HG03175 (cell line): ENCODE data around the gene WFDC12.

Experiments used
- ATAC-seq: cut with Tn5 transposase; IDR thresholded peaks from one replicate; pipeline ENCODE4 v1.9.1; 2021; ENCODE audit warnings: mild to moderate bottlenecking, moderate library complexity; ENCODE audit not compliant: unreplicated experiment

The WFDC12 gene

GRCh38 chr20:45115829-45116228, 8.4 kb downstream of the WFDC12 start:
- no peak for ATAC-seq

- no peak for ATAC-seq
Observed at GRCh38 chr20:45115386-45115774, 8.9 kb downstream of the WFDC12 start.

DNA sequence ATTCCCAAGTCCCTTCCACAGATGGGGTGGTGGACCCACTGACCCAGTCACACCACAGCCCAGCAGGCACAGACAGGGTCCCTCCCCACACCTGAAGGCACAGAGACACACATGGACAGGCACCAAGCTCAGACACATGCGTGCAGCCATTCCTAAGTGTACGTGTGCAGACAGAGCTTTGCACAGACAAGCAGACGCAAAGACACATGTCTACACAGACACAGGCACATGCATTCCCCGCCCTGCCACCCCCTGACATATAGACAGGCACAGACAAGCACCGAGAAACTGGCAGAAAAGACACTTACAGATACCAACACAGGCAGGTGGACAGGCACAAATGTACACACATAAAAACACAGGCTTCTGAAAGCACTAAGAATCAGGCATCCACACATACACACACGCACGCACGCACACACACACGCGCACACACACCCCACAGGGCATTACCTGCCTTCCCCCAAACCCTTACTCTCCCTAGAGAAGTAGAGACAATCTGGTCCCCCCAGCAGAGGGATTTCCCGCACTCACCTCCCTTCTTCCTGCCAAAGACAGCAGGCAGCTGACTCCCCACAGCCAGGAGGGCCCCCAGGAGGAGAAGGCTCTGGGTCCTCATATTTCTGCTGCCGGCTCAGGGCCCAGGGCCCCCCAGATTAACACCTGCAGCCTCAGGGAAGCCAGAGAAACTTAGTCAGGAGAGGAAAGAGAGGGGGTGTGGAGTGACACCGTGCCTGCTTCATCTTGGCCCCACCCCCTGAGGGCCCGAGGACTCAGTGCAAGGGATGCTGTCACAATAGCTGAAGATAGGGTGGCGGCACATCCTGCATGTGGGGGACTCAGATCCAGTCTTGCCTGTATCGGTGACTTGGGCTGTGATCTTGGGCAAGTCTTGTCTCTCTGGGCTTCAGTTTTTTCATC, 9.5 kb downstream of the WFDC12 start, which contains the start of gene WFDC5:
WFDC5 (minus strand) TSS at position 710 of the 921 bp plus-strand sequence; CDS start at position 619, 91 bp downstream.
- ATAC-seq = no peak

DNA sequence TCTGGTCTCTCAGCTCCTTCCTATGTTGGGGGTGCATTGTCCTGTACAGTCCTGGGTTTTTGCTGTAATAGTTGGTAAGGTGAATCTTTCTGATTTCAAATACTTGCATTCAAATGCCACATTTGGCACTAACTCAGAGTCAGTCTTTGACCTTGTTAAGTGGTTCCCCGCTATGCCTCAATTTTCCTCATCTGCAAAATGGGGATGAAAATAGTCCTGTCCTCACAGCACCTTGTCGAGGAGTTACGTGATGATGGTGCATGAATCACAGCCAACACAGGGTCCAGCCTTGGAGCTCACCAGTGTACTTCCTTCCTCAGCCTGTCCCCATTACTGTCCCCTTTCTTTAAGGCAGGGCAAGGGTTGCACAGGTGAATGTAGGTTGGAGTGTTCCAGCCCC, 10.4 kb downstream of the WFDC12 start:
- ATAC-seq = no peak

DNA sequence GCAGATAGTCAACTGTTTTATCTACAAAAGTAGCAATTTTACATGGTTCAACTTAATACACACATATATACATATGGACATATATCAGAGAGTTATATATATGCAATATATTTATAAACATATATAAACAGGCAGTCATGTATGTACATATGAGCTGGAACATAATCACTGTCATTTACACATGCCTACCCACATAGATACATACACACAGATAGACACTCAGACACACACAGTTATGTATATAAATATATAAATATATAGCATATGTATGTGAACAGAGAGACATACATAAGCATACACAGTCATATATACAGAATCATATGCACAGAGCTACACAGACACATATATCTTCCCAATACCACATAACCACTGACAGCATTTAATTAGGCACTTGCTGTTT, 11.5 kb downstream of the WFDC12 start:
- no peak for ATAC-seq

DNA sequence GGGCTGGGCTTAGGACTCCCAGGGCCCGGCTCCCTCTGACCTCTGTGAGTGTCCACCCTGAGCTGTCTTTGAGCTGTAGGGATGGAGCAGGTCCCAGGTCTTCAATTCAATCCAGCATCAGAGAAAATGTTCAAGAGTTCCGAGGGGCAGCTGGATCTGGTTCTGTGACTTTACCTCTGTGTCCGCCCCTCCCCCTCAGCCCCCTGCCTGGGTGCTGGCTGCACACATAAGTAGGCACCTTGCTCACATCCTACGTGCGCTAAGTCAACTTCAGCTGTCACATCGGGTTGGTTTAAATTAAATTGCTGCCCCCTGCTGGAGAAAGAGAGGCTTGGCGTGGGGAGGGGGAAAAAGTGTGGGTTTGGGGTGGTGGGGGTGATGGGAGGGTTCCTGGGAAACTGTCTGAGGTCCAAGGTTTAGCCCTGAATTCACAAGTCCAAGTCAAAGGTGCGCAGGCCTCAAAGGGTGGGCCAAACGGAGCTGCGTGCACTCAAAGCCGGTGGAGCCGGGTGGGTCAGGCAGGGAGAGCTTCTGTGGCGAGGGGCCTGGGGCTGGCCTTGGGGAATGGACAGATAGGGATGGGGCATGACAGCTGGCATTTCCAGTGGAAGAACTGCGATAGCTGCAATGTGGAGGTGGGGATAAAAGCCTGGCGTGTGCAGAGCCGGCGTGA, 12.3 kb downstream of the WFDC12 start:
- ATAC-seq = no peak

- ATAC-seq = no peak
Observed at GRCh38 chr20:45111285-45111684, 13.0 kb downstream of the WFDC12 start.

GRCh38 chr20:45110301-45110700, 14.0 kb downstream of the WFDC12 start:
- ATAC-seq = no peak

- ATAC-seq = no peak
Observed at GRCh38 chr20:45109634-45110033, 14.6 kb downstream of the WFDC12 start.

- no peak for ATAC-seq
Observed at GRCh38 chr20:45105317-45105716, 18.9 kb downstream of the WFDC12 start.

GRCh38 chr20:45104786-45105185, 19.5 kb downstream of the WFDC12 start:
- ATAC-seq = no peak

DNA sequence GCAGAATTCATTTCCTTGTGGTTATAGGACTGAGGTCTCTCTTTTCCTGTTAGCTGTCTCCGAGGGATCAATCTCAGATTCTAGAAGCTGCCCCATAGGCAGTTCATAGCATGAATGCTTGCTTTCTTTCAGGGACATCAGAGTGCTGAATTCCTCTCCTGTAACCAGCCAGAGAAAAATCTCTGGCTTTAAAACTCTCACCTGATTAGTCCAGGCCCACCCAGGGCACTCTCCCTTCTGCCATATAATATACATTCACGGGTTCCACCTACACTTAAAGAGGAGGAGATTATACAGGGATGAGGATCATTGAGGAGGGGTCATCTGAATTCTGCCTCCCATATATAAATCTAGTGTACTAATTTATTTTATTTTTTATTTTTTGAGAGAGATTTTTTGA, 21.2 kb downstream of the WFDC12 start:
- no peak for ATAC-seq

DNA sequence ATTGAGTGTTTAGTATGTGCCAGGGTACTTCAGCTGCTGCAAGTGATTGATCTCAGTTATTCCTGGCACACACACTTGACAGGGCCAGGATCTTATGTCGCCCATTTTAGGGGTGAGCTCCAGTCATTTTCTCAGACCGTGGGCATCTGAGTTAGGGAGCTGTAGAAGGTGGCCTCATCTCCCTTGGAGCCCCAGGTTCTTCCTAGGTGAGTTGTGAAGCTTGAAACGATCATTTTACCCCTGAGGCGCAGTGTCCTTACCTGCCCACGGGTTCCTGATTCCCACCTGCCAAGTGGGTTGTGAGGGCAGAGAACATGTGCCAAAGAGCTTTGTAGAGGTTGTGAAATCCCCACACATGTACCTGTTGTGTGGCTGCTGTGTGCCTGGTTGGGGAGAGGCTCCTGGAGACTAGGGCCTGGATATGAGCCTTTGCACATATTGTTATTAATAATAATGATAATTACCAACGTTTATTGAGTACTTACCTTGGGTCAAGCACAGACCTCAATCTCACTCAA, 22.9 kb downstream of the WFDC12 start:
- ATAC-seq = no peak

DNA sequence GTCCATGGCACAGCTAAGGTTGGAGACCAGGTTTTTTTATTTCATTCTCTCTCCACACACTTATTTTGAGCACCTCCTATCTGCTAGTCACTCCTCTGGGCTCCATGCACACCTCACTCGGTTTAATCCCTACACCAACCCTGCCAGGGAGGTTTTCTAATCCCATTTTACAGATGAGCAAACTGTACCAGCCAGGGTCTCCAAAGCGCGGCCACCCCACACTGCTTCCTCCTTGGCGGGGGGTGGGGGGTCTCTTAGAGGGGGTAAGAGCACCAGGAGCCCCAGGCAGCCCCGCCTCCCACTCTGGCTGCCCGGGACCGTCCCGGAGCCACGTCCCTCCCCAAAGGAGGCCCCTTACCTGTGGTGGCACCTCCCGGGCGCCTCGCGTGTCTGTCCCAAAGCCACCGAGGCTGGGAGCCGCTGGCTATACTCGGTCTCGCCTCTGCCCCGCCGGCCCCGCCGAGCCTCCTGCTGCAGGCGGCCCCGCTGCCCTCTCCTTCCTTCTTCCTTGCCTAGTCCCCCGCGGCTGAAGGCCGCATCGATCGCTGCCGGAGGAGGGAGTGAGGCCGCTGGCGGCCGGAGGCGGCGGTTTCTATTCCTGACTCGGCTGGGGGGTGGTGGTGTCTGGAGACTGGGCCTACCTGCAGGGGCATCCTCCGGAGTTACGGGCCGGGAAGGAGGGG, 23.6 kb downstream of the WFDC12 start, which contains the start of gene KCNS1:
KCNS1 (minus strand) TSS at position 565 of the 683 bp plus-strand sequence. CDS start 1,891 bp downstream, outside the sequence.
- ATAC-seq = no peak

- no peak for ATAC-seq
Observed at GRCh38 chr20:45098103-45098773, 26.0 kb downstream of the WFDC12 start.

DNA sequence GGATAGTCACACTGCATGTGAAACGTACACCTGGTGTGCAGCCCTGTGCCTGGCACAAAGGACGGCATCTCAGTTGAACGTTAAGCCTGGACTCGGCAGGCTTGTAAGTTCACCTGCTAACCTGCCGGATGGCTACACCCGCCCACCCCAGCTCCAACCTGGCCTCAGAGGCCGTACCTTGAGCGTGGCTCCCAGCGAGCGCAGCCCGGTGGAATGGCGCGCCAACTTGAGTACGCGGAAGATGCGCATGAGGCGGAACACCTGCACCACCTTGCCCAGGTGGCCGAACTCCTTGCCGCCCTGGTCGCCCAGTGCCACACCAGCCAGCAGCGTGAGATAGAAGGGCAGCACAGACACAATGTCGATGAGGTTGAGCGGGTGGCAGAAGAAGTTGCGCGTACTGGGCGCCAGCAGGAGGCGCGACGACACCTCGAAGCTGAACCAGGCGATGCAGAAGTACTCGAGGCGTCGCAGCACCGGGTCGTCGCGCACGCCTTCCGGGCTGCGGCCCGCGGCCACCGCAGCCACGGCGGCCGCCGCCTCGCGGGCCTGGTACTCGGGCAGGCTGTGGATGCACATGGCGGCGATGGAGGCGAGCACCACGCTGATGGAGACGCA, 26.7 kb downstream of the WFDC12 start:
- ATAC-seq = no peak

- ATAC-seq = no peak
Observed at GRCh38 chr20:45096781-45097180, 27.5 kb downstream of the WFDC12 start.

- ATAC-seq = no peak
Observed at GRCh38 chr20:45095805-45096238, 28.4 kb downstream of the WFDC12 start.

DNA sequence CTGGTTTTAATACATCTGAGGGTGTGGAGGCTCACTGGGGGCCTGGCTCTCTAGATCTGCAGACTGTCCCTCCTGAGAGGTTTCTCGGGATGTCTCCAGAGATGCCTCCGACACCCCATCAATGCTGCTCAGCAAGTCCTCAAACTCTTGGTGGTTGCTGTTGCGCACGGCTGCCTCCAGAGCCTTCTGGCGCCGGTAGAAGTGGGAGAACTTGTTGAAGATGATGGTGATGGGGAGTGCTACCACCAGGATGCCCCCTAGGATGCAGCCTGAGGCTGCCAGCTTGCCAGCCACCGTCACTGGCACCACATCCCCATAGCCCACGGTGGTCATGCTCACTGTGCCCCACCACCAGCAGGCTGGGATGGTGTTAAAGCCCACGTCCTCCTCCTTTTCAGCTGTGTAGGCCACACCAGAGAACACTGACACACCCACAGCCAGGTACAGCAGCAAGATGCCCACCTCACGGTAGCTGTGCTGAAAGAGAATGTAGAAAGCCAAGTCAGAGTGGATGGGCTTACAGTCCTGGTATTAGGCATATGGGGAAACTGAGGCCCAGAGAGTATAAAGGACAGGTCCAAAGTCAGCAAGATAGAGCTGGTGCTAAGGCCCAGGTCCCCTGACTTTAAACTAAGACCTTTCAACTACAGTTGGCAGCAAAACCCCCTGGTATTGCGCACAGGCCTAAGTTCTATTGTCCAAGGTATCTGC, 29.2 kb downstream of the WFDC12 start:
- ATAC-seq = no peak
